ENCODE results near the gene PPP1R37.

PPP1R37 gene

DNA sequence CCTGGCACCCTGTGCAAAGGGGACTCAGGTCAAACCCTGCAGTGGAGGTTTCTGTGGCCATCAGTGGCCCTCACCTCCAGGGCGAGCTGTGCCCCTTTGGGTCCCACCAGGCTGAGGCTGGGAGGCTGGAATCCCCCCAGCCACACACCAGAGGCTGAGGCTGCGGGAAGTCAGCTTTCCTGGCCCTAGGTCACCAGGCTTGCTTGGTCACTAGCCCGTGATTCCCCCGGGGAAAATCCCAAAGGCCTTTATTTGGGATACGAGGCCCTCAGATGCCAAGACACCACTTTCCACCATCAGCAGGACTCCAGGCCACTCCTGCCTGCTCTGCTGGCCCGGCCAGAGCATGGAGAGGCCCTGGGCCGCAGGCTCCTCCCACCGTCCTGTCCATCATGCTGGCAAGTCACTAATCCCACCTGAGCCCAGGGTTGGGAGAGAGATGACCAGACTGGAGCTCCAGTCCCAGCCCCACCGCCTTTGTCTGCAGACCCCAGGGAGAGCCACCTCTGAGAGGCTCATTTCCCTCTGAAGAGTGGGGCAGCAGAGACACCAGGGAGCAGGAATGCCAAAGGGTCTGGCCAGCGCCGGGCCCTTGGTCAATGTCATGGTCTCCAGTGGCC lies 63.1 kb downstream of the PPP1R37 start:
- DNase-seq: no peak

DNA sequence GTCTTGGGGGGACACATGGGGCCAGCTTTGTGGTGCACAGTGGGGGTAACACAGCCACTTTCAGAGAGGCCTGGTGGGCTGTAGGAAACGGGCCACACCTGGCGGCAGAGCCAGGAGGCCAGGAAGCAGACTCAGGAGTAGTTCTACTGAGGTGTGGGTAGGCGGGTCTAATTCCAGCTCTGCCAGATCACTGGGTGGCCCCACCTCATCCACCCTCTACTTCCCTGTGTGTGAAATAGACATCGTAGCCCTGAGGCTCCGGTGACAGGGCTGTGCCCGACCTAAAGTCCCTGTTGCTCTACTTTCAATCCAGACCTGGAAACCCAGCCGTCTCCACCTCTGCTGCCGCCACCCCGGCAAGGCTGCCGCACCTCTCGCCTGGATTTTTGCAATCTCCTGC lies 63.8 kb downstream of the PPP1R37 start:
- no peak for DNase-seq

DNA sequence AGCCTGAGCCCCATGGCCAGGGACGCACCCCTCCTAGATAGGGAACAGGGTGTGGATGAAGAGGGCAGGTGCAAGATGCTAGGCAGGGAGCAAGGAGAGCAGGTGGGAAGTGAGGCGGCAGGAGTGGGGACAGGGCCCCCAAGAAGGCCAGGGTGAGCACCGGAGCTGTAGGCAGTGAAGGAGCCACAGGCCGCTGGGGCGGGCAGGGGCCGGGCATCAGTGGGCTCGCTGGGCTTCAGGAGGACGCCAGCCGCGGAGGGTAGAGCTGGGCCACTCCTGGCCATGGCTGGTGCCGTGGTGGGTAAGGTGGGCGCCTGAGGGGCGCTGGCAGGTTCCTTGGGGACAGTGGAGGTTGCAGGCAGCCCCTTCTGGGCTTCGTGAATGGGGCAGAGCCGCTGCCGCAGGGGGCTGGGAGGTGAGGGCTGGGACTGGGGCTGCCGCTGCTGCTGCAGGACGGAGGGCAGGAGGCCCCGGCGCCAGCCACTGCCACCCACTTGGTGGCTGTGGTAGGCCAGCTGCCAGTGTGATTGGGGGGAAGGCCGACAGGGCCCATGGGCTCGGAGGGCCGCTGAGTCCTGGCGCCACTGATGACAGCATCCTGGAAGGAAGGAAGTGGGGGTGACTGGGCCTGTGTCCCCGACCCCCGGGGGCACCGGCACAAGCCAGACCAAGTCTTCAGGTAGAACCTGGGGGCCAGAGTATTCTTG lies 65.7 kb downstream of the PPP1R37 start:
- no peak for DNase-seq

DNA sequence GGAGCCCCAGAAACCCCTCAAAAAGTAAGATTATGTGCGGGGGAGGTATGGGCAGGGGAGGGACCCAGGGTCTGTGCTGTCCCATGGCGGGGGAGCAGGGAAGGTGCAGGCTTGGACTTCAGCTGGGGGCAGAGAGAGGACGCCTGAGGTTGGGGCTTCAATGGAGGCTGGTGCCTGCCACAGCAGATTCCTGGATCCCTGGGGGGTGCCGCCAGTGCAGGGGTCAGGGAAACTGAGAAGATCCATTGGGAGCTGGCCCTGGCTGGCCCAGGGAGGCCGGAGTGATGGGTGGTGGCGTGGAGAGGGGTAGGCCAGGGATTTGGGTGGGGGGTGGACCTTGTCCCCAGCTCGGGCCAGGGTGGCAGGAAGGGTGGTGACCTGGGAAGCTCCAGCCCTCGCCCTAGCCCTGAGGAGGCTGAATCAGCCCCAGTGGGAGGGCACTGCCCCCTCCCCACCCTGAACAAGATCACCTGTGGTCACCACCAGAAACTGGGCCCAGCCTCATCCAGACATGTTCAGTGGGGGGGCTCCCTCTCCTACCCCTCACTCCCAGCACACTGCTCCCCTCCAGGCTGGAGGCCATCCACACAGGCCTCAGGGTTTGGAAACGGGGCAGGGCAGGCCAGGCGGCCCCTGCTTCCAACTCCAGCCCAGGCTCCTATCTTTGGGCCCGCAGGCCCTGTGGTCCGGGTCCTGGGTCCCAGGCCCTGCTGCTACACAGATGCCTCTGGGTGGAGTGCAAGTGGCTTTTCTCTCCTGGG lies 66.4 kb downstream of the PPP1R37 start:
- no peak for DNase-seq

DNA sequence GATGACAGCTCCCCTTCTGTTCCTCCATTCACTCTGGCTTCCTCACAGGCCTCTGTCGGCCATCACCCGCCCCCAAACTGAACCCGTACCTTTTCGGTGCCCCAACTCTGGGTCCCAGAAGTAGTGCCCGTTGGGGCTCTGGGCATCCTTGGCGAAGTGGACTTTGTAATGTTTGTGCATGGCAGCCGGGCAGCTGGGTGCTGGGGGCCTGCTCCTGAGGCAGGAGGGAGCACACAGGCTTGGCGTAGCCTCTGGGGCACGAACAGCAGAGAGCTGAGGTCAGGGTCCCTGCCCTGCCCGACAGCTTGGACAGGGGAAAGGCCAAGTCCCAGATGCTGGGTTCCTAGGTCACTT lies 67.0 kb downstream of the PPP1R37 start:
- DNase-seq: no peak

DNA sequence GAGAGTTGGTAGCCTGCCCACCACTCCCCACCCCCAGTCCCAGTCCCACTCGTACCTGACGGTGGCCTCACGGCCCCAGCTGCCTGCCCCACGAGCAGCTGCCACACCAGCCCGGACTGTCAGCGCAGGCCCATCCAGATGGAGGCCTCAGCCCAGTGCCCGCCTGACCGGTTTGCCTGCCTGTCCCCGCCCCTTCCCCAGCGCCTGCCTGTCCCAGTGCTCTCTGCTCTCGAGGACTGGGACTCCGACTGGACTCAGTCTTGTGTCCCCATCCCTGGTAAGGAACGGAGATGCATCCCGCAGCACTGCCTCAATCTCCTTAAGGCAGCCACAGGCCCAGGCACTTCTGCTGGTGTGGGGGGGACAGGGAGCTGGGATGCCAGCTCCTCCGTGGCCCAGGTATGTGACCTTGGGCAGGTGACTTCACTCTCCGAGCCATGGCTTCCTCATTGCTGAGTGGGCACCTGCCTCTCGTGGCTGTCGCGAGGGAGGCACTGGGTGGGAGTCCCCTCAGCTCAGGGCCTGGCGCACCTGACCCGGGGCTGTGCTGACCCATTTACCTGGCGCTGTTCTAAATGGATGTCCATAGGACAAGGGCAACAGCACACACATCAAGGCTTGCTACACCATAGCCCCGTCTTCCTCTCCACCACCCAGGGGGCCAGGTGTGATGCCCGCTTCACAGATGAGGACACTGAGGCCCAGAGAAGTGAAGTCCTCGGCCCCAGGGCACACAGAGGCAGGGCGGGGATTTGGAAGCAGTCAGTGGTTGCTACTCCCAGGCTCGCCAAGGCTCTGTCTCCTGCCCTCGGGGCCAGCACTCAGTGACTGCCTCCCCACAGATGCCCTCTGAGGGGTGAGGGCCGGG lies 68.1 kb downstream of the PPP1R37 start, which contains the start of gene NKPD1:
Gene NKPD1 (minus strand): TSS at position 113 of the 868 bp plus-strand sequence. CDS start 832 bp downstream, outside the sequence.
- peak; percentile 67 for DNase-seq

DNA sequence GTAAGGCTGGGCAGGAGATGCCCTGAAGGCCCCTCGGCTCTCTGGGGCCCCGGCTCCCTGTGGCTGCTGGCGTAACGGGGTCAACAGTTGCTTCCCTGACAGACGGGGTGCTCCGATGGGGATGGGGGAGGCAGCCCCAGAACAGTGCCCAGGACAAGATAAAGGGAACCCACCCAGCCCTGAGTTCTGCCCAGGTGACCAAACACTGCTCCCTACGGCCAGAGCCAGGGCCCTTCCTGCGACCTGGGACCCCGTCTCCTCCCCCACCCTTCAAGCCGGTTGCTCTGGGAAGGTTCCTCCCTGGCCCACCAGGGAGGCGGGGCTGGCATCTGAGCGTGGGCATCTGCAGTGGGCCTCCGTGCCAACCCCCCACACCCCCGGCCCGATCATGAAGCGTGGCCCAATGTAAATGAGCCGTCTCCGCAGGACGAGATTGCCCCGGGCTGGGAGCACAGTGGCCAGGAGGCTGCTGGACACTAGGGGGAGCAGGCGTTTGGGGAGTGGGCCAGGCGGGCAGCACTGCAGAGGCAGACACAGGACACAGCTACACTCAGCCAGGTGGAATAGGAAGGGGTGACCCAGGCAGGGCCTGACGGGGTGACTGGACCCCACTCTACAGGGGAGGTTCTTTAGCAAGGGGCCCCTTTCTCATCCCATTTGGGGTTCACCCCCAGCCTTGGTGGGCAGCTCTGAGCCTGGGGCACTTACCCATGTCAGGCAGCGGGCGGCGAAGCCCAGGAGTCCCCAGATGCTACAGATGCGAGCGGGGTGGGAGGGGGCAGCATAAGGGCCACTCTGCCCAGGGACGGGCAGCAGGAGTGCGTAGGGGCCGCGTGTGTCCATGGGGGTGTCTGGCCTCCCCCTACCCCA lies 69.0 kb downstream of the PPP1R37 start:
- no peak for DNase-seq

DNA sequence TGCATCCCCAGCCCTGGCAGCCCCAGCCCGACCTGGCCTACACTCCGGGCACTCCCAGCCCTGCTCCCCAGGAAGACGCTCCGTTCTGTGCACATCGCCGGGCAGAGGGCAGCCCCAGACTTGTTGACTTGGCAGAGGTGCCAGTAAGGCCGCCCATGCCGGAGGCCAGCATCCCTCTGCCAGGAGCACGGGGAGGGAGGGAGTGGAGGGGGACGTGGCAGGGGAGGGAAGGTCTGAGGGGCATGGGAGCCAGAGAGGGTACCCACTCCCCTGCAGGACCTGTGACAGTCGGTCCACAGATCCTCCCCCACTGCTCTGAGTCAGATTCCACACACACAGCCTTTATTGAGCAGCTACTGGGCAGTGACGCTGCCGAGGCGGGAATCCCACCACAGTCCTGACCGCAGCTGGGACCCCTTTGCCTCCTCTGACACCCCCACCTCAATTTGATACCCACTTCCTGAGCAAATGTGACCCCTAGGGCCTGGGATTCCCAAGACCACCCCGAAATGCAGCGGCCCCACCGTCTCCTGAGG lies 69.7 kb downstream of the PPP1R37 start:
- no peak for DNase-seq

DNA sequence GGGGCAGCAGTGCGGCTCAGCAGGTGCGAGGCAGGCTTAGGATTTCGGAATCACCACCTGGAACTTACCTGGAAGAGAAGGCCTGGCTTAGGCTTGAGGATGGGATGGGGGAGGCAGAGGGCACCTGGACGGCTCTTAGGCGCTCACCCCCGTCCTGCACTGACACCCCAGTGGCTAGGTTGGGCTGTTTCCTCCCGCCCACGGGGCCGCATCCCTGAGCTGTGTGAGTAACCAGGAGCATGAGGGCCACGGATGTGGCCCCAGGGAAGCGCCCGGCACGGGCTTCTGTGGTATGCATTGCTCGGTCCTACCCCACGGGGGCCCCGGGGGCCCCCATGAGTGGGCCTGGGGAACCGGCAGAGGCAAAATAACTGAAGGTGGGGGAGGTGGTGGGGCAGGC lies 70.2 kb downstream of the PPP1R37 start:
- no peak for DNase-seq

DNA sequence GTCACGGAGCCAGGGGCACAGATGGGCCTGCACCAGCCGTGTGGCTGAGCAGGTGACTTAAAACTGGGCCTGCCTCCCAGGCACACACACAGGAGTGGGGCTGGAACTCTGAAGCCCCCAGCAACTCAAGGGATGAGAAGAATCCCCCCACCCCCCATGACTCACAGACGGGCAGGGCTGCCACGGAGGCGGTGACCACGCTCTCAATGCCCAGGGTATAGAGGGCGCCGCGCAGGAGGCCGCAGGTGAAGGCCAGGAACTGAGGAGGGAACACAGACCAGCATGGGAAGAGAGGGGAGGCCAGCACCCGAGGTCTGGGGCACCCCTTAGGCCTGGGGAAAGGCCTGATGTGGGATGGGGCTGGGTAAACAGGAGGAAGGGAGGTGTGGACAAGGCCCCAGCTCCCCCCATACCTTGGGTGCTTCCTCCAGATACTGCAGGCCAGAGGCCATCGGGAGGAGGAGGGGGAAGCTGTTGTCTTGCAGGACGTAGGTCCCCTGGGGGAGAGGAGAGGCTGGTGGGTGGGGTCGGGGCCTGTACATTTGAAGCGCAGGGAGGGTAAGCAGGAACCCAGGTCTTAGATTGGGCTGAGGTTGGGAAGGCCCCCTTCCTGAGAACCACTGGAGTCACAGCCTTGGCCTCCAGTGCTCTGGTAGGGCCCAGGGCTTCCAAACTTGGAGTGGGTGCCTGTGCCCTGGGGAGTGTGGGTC lies 70.9 kb downstream of the PPP1R37 start:
- no peak for DNase-seq

DNA sequence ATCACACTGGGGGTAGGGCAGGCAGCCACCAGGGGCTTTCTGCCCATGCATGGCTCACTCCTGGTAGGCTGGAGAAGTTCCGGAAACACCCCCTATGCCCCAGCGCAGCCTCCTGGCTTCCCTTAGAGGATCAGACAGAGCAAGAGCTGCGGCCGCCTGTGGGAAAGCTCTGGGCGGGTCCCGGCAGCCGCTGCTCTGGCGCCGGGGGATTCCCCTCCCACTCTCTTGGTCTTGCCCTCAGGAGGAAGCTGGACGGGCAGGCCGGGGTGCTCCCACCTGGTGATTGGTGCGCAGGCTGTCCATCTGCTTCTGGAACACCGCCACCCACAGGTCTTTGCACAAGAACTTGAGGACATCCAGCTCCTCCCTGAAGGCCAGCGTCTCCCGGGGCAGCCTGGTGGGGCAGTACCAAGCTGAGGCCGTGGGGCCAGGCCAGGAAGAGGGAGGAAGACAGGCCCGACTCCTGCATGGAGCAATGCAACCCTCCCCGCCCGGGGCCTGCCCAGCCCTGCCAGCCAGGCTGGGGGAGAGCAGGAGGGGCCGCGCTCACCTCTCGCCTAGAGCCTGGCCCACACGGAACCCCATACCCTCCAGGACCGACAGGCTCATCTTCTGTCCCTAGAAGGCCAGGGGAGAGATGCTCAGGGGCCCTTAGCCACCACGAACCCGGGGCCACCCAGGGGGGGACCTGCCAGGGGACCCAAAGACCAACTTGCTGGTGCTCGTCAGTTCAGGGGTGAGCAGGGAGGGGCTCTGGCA lies 71.8 kb downstream of the PPP1R37 start:
- DNase-seq: peak; percentile 86

DNA sequence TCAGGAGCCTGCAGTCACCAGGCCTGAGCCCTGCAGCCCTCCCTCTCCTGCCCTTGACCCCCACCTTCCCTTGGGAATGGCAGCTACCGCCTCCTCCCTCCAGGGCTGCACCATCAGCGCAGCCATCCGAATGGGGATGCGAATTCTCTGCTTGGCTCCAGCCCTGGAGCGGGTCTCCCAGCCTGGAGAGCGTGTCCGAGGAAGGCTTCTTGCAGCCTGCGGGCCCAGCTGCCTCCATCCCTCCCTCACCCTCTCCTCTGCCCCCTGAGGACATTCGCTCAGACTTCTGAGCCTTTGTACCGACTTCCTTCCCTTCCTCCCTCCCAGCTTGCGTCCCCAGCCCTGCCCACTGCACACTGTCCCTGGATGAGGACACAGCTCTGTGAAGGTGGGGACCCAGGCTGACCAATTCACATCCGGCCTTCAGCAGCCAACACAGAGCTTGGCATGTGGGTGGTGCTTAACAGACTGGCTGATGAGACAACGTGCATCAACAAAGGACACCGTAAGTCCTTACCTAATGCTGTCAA lies 73.8 kb downstream of the PPP1R37 start:
- DNase-seq: peak; percentile 82

DNA sequence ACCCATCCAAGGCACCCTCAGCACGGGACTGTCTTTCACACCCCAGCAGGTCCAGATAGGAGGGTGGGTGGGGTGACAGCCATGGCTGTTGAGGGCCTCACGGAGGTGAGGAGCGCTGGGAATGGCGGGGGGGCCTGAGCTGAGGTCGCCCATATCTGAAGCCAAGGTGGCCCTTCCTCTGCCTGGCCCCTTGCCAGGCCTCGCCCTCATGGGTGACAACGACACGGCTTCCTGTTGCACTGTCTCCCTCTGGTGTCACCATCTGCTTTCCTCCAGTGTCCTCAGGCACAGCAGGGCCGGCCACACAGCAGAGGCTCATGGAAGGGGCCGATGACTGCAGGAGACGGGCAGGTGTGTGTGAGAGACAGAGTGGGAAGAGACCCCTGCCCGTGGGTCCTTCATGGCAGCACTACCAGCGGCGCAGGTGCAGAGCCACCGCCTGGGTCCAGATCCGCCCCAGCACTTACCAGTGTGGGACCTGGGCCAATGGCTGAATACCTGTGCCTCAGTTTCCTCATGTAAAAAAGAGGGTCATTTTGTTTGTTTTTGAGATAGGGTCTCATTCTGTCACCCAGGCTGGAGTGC lies 75.9 kb downstream of the PPP1R37 start:
- peak; percentile 87 for DNase-seq

DNA sequence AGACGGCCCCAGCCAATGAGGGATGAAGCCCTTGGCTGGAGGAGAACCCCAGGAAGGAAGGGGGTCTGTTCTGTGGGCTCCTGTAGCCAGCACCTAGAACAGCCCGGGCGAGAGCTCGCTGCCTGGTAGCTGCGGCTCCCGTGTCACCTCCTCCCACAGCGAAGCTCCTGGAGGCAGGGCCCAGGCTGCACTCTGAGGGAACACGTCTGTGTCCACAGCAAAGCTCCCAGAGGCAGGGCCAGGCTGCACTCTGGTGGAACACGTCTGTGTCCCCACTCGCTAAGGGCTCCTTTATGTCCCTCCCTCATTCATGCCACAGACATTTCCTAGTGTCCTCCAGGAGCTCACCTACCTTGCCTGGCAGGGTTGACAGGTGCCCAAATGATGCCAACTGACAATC lies 76.6 kb downstream of the PPP1R37 start:
- no peak for DNase-seq

DNA sequence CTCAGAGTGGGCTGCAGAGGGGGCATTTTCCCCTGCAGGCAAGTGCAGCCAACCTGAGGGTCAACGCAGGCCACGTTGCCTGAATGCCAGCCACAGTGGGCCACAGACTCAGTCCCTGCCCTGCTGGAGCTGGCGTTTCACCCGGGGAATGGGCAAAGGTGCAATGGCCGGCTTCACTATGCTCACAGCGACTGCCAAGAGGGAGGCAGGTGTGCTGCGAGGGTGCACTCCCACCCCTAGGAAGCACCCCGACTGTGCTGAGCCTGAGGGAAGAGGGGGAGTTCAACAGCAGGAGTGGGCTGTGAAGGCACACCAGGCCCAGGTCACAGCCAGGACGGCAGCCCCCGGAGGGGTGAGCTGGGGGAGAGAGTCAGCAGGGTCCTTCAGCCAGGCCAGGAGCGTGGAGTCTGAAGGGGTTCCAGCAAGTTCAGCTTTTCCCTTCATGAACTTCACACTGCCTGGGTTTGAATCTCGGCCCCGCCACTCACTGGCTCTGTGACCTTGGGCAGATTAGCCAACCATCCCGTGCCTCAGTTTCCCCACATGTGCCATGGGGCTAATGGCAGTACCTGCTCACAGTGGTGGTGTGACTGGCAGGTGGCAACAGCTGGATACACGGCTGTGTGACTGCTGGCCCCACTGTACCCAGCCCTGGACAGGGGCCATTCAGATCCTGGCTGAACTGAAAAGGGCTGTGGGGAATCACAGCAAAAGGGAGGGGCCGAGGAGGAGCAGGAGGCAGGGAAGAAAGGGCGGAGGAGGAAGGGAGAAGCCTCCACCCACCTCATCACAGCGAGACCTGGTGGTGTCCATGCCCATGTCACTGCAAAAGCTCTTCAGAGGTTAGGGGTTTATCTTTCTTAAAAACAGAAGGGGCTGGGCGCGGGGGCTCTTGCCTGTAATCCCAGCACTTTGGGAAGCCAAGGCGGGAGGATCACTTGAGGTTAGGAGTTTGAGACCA lies 77.4 kb downstream of the PPP1R37 start:
- DNase-seq: no peak

DNA sequence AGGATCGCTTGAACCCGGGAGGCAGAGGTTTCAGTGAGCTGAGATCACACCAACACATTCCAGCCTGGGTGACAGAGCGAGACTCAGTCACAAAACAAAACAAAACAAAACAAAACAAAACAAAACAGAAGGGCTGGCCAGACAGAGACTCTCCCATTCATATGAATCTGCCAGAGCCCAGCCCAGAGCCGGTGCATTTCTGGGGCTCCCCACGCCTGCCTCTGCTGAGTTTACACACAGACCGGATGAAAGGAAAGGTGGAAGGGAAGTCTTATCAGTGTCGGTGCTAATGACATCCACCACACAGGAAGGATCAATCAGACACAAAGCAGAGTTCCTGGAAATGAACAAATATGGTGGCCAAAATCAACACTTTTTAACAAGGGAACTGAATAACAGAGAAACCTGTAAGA lies 78.2 kb downstream of the PPP1R37 start:
- DNase-seq: no peak

DNA sequence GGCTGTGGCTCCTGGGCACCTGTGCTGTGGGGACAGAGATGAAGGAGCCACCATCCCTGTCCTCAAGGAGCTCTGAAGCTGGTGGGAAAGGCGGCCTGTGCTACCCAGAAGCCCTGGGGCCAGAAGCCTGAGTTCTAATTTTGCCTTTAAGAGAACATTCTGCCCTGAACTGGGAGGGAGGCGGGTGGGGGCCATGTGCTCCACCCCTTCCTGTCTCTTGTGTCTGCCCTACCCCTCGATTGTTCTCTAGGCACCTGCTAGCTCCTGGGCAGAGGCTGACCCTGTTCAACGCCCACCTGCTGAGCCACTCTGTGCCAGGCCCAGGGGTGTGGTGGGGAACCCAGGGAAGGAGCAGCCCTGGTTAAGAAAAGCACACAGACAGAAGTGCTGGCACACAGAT lies 79.2 kb downstream of the PPP1R37 start:
- DNase-seq: no peak

DNA sequence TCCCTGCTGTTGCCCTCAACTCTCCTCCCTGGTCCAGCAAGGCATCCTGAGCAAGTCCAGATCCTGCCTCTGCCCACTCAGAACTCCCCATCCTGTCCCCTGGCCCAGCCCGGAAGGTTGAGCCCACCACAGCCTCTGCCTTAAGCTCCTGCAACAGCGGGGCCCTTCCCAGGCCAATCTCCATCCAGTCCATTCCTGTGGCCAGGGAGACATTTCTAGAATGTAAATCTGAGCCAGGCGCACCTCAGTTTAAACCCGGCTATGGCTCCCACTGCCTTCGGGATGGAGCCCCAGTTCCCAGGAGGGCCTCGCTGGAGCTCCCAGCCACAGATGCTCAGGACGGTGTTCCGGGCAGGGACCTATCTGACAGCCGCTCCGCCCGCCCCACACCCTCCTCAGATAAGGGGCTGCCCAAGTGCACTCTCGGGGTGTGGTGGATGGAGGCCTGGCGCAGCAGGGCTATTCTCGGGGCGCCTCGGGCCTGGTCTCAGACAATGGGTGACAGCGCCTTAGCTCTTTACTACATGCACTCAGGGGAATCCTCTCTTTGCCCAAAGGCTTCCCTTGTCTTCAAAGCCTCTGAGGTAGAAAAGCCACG lies 79.7 kb downstream of the PPP1R37 start:
- DNase-seq: no peak

All from NCI-H510A (cell line).